Trophoblast cell (in vitro differentiated cells and primary cell): ENCODE measurements around the gene SRD5A3.
"Not testable (repeated sequence)": the region's sequence is repeated elsewhere in the genome, so short reads cannot be mapped to it uniquely, and the experiment has no call there.

ENCODE experiments used
- DNase-seq, 2 donors: peaks; one replicate each; pipeline ENCODE4 v3.0.0-alpha.2; 2016
- H2AFZ ChIP-seq: 2 replicates; pipeline ENCODE4 v1.6.1; 2013; ENCODE audit warnings: low read length, moderate library complexity, mild to moderate bottlenecking; ENCODE audit not compliant: insufficient read depth, poor library complexity
- H2AK5ac ChIP-seq: 2 replicates; pipeline ENCODE4 v1.6.1; 2013; ENCODE audit warnings: mild to moderate bottlenecking, low read length
- H2BK120ac ChIP-seq: 2 replicates; pipeline ENCODE4 v1.6.1; 2013; ENCODE audit warnings: low read length, mild to moderate bottlenecking, moderate library complexity; ENCODE audit not compliant: insufficient read depth, poor library complexity
- H2BK12ac ChIP-seq: 2 replicates; pipeline ENCODE4 v1.6.1; 2013; ENCODE audit warnings: mild to moderate bottlenecking, low read length, moderate library complexity
- H2BK5ac ChIP-seq: 2 replicates; pipeline ENCODE4 v1.6.1; 2013; ENCODE audit warnings: low read length, low read depth, moderate library complexity, mild to moderate bottlenecking; ENCODE audit not compliant: poor library complexity
- H3K14ac ChIP-seq: 2 replicates; pipeline ENCODE4 v1.6.1; 2013; ENCODE audit warnings: mild to moderate bottlenecking, low read length
- H3K18ac ChIP-seq: 2 replicates; pipeline ENCODE4 v1.6.1; 2013; ENCODE audit warnings: mild to moderate bottlenecking, low read length
- H3K23ac ChIP-seq: 2 replicates; pipeline ENCODE4 v1.6.1; 2013; ENCODE audit warnings: low read length
- H3K27ac ChIP-seq: 2 replicates; pipeline ENCODE4 v1.5.1; 2013; ENCODE audit warnings: low read depth, mild to moderate bottlenecking, inconsistent platforms, low read length, moderate library complexity
- H3K27me3 ChIP-seq: 2 replicates; pipeline ENCODE4 v1.6.1; 2013; ENCODE audit warnings: inconsistent platforms, mild to moderate bottlenecking, low read length, moderate library complexity; ENCODE audit not compliant: insufficient read depth
- H3K36me3 ChIP-seq, 2 experiments: 1 replicate in 1 of 2; 2 replicates in 1 of 2; pipeline ENCODE4 v1.6.1; 2013; ENCODE audit warnings: low read length in 2 of 2, mild to moderate bottlenecking in 2 of 2, moderate library complexity in 1 of 2; ENCODE audit not compliant: insufficient read depth in 2 of 2, control insufficient read depth in 1 of 2
- H3K4ac ChIP-seq: 2 replicates; pipeline ENCODE4 v1.6.1; 2013; ENCODE audit warnings: low read depth, mild to moderate bottlenecking, low read length, moderate library complexity
- H3K4me1 ChIP-seq, 2 experiments: 1 replicate in 1 of 2; 2 replicates in 1 of 2; pipeline ENCODE4 v1.6.1; 2013; ENCODE audit warnings: low read length in 2 of 2, mild to moderate bottlenecking in 2 of 2, moderate library complexity in 1 of 2; ENCODE audit not compliant: insufficient read depth in 2 of 2, control insufficient read depth in 1 of 2
- H3K4me2 ChIP-seq: 2 replicates; pipeline ENCODE4 v1.6.1; 2013; ENCODE audit warnings: inconsistent platforms, mild to moderate bottlenecking, low read length, moderate library complexity
- H3K4me3 ChIP-seq: 2 replicates; pipeline ENCODE4 v1.5.1; 2013; ENCODE audit warnings: mild to moderate bottlenecking, low read depth, low read length, inconsistent platforms
- H3K79me1 ChIP-seq: one replicate; pipeline ENCODE4 v1.6.1; 2013; ENCODE audit warnings: low read length
- H3K79me2 ChIP-seq: 2 replicates; pipeline ENCODE4 v1.6.1; 2013; ENCODE audit warnings: low read length, mild to moderate bottlenecking; ENCODE audit not compliant: control insufficient read depth, insufficient read depth, poor library complexity
- H3K9ac ChIP-seq: 2 replicates; pipeline ENCODE4 v1.6.1; 2013; ENCODE audit warnings: mild to moderate bottlenecking, low read length
- H3K9me3 ChIP-seq: 2 replicates; pipeline ENCODE4 v1.6.1; 2013; ENCODE audit warnings: low read depth, mild to moderate bottlenecking, control low read depth, inconsistent platforms, low read length; ENCODE audit not compliant: insufficient read depth
- H4K12ac ChIP-seq: 2 replicates; pipeline ENCODE4 v1.6.1; 2013; ENCODE audit warnings: low read depth, mild to moderate bottlenecking, low read length, moderate library complexity
- H4K8ac ChIP-seq: 2 replicates; pipeline ENCODE4 v1.6.1; 2013; ENCODE audit warnings: low read depth, mild to moderate bottlenecking, low read length, moderate library complexity
- H4K91ac ChIP-seq: one replicate; pipeline ENCODE4 v1.6.1; 2013; ENCODE audit warnings: low read depth, mild to moderate bottlenecking, low read length, moderate library complexity
- WGBS: extraction: QIAGEN DNeasy Blood & Tissue Kit; methylation state at CpG from one replicate; pipeline ENCODE4 v1.1.7; 2013; ENCODE audit warnings: missing lambda C conversion rate; ENCODE audit not compliant: insufficient read length, insufficient coverage; ENCODE audit errors: extremely low coverage; 5-methylcytosine and 5-hydroxymethylcytosine counted together

The SRD5A3 gene

GRCh38 chr4:55351824-55352223, 5.8 kb downstream of the SRD5A3 start:
- Histone ChIP-seq H3K9me3 (no peaks in the 10 kb centered on the region), H2AFZ (no peak overlapping the region), H3K79me2 (no peaks in the 10 kb centered on the region), H3K4me2 (no peak overlapping the region), H2BK5ac (no peak overlapping the region), H3K4ac (no peak overlapping the region), H3K4me1 (peaks cover 2 to 3% of the 10 kb centered on the region in 2 experiments), H3K36me3 (no peaks in the 10 kb centered on the region), H2BK12ac (no peak overlapping the region), H3K23ac (no peak overlapping the region), H4K8ac (no peak overlapping the region), H3K27ac (no peak overlapping the region), H3K79me1 (peaks cover under 1% of the 10 kb centered on the region), H3K18ac (no peak overlapping the region), H4K12ac (no peak overlapping the region), H3K4me3 (no peak overlapping the region), H3K14ac (no peak overlapping the region), H3K9ac (no peak overlapping the region), H2BK120ac (no peak overlapping the region), H4K91ac (no peak overlapping the region), H3K27me3 (no peaks in the 10 kb centered on the region), H2AK5ac (no peak overlapping the region)
- no peak for DNase-seq

GRCh38 chr4:55352726-55353125, 6.7 kb downstream of the SRD5A3 start:
- no peaks in the 10 kb centered on the region for H3K27me3 ChIP-seq
- H4K91ac ChIP-seq: no peak overlapping the region
- no peak overlapping the region for H3K14ac ChIP-seq
- DNase-seq: no peak
- H3K23ac ChIP-seq: no peak overlapping the region
- no peak overlapping the region for H3K4me3 ChIP-seq
- H3K4me2 ChIP-seq: no peak overlapping the region
- no peaks in the 10 kb centered on the region for H3K9me3 ChIP-seq
- no peak overlapping the region for H3K18ac ChIP-seq
- H2BK120ac ChIP-seq: no peak overlapping the region
- H2AK5ac ChIP-seq: no peak overlapping the region
- H3K9ac ChIP-seq: no peak overlapping the region
- H2BK12ac ChIP-seq: no peak overlapping the region
- no peaks in the 10 kb centered on the region for H3K79me1 ChIP-seq
- no peak overlapping the region for H2AFZ ChIP-seq
- H3K4me1 ChIP-seq: peaks cover 0 to 2% of the 10 kb centered on the region in 2 experiments
- H3K79me2 ChIP-seq: no peaks in the 10 kb centered on the region
- no peak overlapping the region for H2BK5ac ChIP-seq
- no peaks in the 10 kb centered on the region for H3K36me3 ChIP-seq
- no peak overlapping the region for H3K27ac ChIP-seq
- no peak overlapping the region for H4K12ac ChIP-seq
- H3K4ac ChIP-seq: no peak overlapping the region
- WGBS: no CpG with 5 or more reads among the region's 2 CpGs
- H4K8ac ChIP-seq: no peak overlapping the region

DNA sequence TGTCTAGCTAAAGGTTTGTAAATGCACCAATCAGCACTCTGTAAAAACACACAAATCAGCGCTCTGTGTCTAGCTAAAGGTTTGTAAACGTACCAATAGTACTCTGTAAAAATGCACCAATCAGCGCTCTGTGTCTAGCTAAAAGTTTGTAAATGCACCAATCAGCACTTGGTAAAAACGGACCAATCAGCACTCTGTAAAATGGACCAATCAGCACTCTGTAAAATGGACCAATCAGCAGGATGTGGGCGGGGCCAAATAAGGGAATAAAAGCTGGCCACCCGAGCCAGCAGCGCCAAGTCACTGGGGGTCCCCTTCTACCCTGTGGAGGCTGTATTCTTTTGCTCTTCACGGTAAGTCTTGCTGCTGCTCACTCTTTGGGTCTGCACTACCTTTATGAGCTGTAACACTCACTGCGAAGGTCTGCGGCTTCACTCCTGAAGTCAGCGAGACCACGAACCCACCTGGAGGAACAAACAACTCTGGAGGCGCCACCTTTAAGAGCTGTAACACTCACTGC, 7.2 kb downstream of the SRD5A3 start:
- not testable (repeated sequence) for H3K4me2 ChIP-seq, H4K8ac ChIP-seq, H3K4me1 ChIP-seq, H2BK12ac ChIP-seq, H3K4me3 ChIP-seq, H2AFZ ChIP-seq, H3K9me3 ChIP-seq, H3K36me3 ChIP-seq, H4K12ac ChIP-seq, H3K18ac ChIP-seq, H2BK5ac ChIP-seq, H2BK120ac ChIP-seq, H3K23ac ChIP-seq, H3K79me2 ChIP-seq, H3K14ac ChIP-seq, DNase-seq, H3K9ac ChIP-seq, H3K79me1 ChIP-seq, H3K4ac ChIP-seq, H3K27me3 ChIP-seq, H3K27ac ChIP-seq, H2AK5ac ChIP-seq, H4K91ac ChIP-seq
- WGBS: no CpG with 5 or more reads among the region's 13 CpGs

- H3K36me3 ChIP-seq: no peaks in the 10 kb centered on the region
- no peak overlapping the region for H3K14ac ChIP-seq
- no CpG with 5 or more reads among the region's 8 CpGs for WGBS
- no peak overlapping the region for H2BK120ac ChIP-seq
- H4K12ac ChIP-seq: no peak overlapping the region
- H3K27me3 ChIP-seq: no peaks in the 10 kb centered on the region
- no peak overlapping the region for H3K4me3 ChIP-seq
- no peaks in the 10 kb centered on the region for H3K79me1 ChIP-seq
- H4K8ac ChIP-seq: no peak overlapping the region
- H2AFZ ChIP-seq: no peak overlapping the region
- H3K27ac ChIP-seq: no peak overlapping the region
- no peak overlapping the region for H3K18ac ChIP-seq
- DNase-seq: no peak
- H3K9me3 ChIP-seq: no peaks in the 10 kb centered on the region
- no peaks in the 10 kb centered on the region for H3K79me2 ChIP-seq
- H4K91ac ChIP-seq: no peak overlapping the region
- H3K4me2 ChIP-seq: no peak overlapping the region
- no peak overlapping the region for H3K23ac ChIP-seq
- peaks cover 0 to 2% of the 10 kb centered on the region in 2 experiments for H3K4me1 ChIP-seq
- no peak overlapping the region for H2BK12ac ChIP-seq
- H3K9ac ChIP-seq: no peak overlapping the region
- no peak overlapping the region for H2AK5ac ChIP-seq
- no peak overlapping the region for H3K4ac ChIP-seq
- no peak overlapping the region for H2BK5ac ChIP-seq
These were observed 8.6 kb downstream of the SRD5A3 start for GRCh38 chr4:55354648-55355047.
